ENCODE results near the gene CDK5RAP2. TPM values are rescaled to one million over a fixed set of nuclear protein-coding genes. Genes with fewer than 3 reads are reported as not detected.

Gene CDK5RAP2
- total and polyA plus RNA-seq, 2 donors (not counting 1 experiment from before 2014, with no cell fraction given): 17.7 to 48.6 TPM

- H3K79me2 ChIP-seq (ENCODE audit: control insufficient read depth, insufficient read depth, low read length): no peaks in the 10 kb centered on the region
- no peak overlapping the region for H2AFZ ChIP-seq (ENCODE audit: low read length)
- H3K4me3 ChIP-seq (replicated peaks in 1 of 4; ENCODE audit: control extremely low read depth in 1 of 4, insufficient read depth in 1 of 4, low read depth in 3 of 4, low read length in 4 of 4): no peak overlapping the region
- H4K20me1 ChIP-seq (ENCODE audit: control insufficient read depth, extremely low read depth, insufficient read depth, low read length): no peaks in the 10 kb centered on the region
- H3K4me1 ChIP-seq (ENCODE audit: control insufficient read depth, extremely low read depth, insufficient read depth, low read length): peaks cover 30% of the 10 kb centered on the region
- no peaks in the 10 kb centered on the region for H3K9me3 ChIP-seq (ENCODE audit: control insufficient read depth, insufficient read depth, low read depth, low read length)
- H3K27ac ChIP-seq (ENCODE audit: insufficient read depth, low read length): no peak overlapping the region
- no peaks in the 10 kb centered on the region for H3K27me3 ChIP-seq (ENCODE audit: control insufficient read depth, insufficient read depth, low read length)
- no peak overlapping the region for H3K4me2 ChIP-seq (ENCODE audit: extremely low read depth, insufficient read depth, low read length)
- TF ChIP-seq EZH2 (IDR thresholded peaks at IDR 0.05; ENCODE audit: low read length, missing control alignments): no peak
- TF ChIP-seq, protein P1, sequence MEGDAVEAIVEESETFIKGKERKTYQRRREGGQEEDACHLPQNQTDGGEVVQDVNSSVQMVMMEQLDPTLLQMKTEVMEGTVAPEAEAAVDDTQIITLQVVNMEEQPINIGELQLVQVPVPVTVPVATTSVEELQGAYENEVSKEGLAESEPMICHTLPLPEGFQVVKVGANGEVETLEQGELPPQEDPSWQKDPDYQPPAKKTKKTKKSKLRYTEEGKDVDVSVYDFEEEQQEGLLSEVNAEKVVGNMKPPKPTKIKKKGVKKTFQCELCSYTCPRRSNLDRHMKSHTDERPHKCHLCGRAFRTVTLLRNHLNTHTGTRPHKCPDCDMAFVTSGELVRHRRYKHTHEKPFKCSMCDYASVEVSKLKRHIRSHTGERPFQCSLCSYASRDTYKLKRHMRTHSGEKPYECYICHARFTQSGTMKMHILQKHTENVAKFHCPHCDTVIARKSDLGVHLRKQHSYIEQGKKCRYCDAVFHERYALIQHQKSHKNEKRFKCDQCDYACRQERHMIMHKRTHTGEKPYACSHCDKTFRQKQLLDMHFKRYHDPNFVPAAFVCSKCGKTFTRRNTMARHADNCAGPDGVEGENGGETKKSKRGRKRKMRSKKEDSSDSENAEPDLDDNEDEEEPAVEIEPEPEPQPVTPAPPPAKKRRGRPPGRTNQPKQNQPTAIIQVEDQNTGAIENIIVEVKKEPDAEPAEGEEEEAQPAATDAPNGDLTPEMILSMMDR (conservative IDR thresholded peaks at IDR 0.05 in 1 of 2, IDR thresholded peaks at IDR 0.05 in 1 of 2; ENCODE audit: low read depth in 1 of 2, low read length in 2 of 2): no peak
- H3K9ac ChIP-seq (ENCODE audit: insufficient read depth, low read length): no peak overlapping the region
- DNase-seq (ENCODE audit: low read depth in 2 of 2): no peak
- peaks cover 11% of the 10 kb centered on the region for H3K36me3 ChIP-seq (ENCODE audit: control insufficient read depth, insufficient read depth, low read length)
These were observed 184.6 kb downstream of the CDK5RAP2 start for GRCh38 chr9:120395376-120395775.

DNA sequence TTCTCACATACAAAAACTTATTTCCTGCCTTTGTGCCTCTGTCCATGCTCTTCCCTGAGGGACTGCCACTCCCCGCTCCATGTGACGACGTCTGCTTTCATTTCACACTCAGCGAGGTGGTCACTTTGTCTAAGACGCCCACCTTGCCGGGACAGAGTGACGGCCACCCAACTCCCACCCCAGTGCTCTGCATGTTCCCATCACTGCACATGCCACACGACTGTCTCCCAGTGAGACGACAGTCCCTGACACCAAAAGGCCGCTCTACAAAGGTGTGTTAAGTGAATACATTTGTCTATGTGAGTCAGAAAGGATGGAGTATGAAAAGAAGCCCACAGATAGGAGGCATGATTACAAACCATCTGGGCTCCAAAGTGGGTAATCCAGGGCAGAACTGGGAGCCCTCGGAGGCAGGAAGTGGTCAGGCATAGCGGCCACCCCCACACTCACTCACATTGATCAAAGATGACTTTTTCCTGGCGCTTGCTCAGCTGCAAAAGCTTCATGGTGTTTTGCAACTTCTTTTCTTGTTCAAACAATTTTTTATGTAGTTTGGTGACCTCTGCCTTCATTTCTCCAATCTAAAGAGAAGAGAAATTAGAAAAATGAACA is 185.8 kb downstream of the CDK5RAP2 start:
- H3K27me3 ChIP-seq (ENCODE audit: control insufficient read depth, insufficient read depth, low read length): no peaks in the 10 kb centered on the region
- TF ChIP-seq EZH2 (IDR thresholded peaks at IDR 0.05; ENCODE audit: low read length, missing control alignments): no peak
- TF ChIP-seq, protein P1 (conservative IDR thresholded peaks at IDR 0.05 in 1 of 2, IDR thresholded peaks at IDR 0.05 in 1 of 2; ENCODE audit: low read depth in 1 of 2, low read length in 2 of 2): no peak
- H3K9me3 ChIP-seq (ENCODE audit: control insufficient read depth, insufficient read depth, low read depth, low read length): no peaks in the 10 kb centered on the region
- peak; percentile 97 for DNase-seq (ENCODE audit: low read depth in 2 of 2)
- H3K4me1 ChIP-seq (ENCODE audit: control insufficient read depth, extremely low read depth, insufficient read depth, low read length): peaks cover 30% of the 10 kb centered on the region
- H3K4me2 ChIP-seq (ENCODE audit: extremely low read depth, insufficient read depth, low read length): peak overlapping the region; percentile 30
- H3K36me3 ChIP-seq (ENCODE audit: control insufficient read depth, insufficient read depth, low read length): peaks cover 10% of the 10 kb centered on the region
- H3K9ac ChIP-seq (ENCODE audit: insufficient read depth, low read length): no peak overlapping the region
- H3K27ac ChIP-seq (ENCODE audit: insufficient read depth, low read length): peak overlapping the region; percentile 70
- H4K20me1 ChIP-seq (ENCODE audit: control insufficient read depth, extremely low read depth, insufficient read depth, low read length): no peaks in the 10 kb centered on the region
- H3K4me3 ChIP-seq (replicated peaks in 1 of 4; ENCODE audit: control extremely low read depth in 1 of 4, insufficient read depth in 1 of 4, low read depth in 3 of 4, low read length in 4 of 4): no peak overlapping the region
- H2AFZ ChIP-seq (ENCODE audit: low read length): no peak overlapping the region
- H3K79me2 ChIP-seq (ENCODE audit: control insufficient read depth, insufficient read depth, low read length): no peaks in the 10 kb centered on the region

GRCh38 chr9:120393386-120394057 is 186.4 kb downstream of the CDK5RAP2 start:
- H4K20me1 ChIP-seq (ENCODE audit: control insufficient read depth, extremely low read depth, insufficient read depth, low read length): no peaks in the 10 kb centered on the region
- H3K79me2 ChIP-seq (ENCODE audit: control insufficient read depth, insufficient read depth, low read length): no peaks in the 10 kb centered on the region
- peak overlapping the region; percentile 70 for H3K27ac ChIP-seq (ENCODE audit: insufficient read depth, low read length)
- no peak overlapping the region for H2AFZ ChIP-seq (ENCODE audit: low read length)
- no peak overlapping the region for H3K4me3 ChIP-seq (replicated peaks in 1 of 4; ENCODE audit: control extremely low read depth in 1 of 4, insufficient read depth in 1 of 4, low read depth in 3 of 4, low read length in 4 of 4)
- H3K36me3 ChIP-seq (ENCODE audit: control insufficient read depth, insufficient read depth, low read length): peaks cover 10% of the 10 kb centered on the region
- peaks cover 29% of the 10 kb centered on the region for H3K4me1 ChIP-seq (ENCODE audit: control insufficient read depth, extremely low read depth, insufficient read depth, low read length)
- TF ChIP-seq EZH2 (IDR thresholded peaks at IDR 0.05; ENCODE audit: low read length, missing control alignments): no peak
- TF ChIP-seq, protein P1 (conservative IDR thresholded peaks at IDR 0.05 in 1 of 2, IDR thresholded peaks at IDR 0.05 in 1 of 2; ENCODE audit: low read depth in 1 of 2, low read length in 2 of 2): no peak
- no peaks in the 10 kb centered on the region for H3K9me3 ChIP-seq (ENCODE audit: control insufficient read depth, insufficient read depth, low read depth, low read length)
- DNase-seq (ENCODE audit: low read depth in 2 of 2): peak in 1 of 2 donors; percentile 64
- peak overlapping the region; percentile 30 for H3K4me2 ChIP-seq (ENCODE audit: extremely low read depth, insufficient read depth, low read length)
- H3K27me3 ChIP-seq (ENCODE audit: control insufficient read depth, insufficient read depth, low read length): no peaks in the 10 kb centered on the region
- H3K9ac ChIP-seq (ENCODE audit: insufficient read depth, low read length): no peak overlapping the region

Data from fibroblast of lung (primary cell).